ENCODE measurements around the gene PHLDA3. TPM values are rescaled to one million over a fixed set of nuclear protein-coding genes. Genes with fewer than 3 reads are reported as not detected.

The PHLDA3 gene
- total and polyA plus RNA-seq, 4 donors: 0.36 to 2.2 (median 1.0) TPM

DNA sequence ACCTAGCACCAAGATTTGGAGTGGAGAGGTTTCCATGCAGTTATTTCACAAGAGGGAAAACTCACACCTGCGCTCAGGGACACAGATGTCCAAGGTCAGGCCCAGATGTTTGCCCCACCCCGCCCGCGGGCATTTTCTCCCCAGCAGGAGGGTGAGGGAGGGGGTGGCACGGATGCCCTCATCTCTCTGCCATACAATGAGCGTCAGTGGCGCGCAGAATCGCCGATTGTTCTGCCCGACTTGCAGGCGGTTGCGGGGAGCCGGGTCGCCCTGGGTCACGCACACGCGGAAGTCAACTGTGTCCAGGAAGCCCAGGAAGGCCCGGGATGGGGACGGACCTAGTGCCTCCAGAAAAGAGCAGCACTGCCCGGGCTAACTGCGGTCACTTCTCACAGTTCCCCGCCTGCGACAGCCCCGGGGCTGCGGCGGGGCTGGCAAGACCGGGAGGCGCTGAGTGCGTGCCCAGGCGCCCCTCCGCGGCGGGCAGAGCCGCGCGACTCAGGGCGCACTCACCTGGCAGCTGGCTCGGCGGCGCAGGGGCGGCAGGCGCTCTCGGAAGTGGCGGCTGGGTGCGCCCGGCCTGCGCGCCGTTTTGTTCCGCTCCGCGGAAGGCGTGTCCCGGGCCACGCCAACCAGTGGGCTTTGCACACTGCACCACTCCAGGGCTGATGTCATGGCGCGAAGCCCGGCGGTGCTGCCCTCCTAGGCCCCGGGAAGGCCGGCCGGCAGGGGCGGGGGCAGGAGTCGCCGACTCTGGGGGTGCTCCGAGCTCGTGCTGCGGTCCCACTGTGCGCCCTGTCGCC, 37.8 kb upstream of the PHLDA3 start, which contains the start of gene CSRP1 (continued):
- TF ChIP-seq, protein P1, sequence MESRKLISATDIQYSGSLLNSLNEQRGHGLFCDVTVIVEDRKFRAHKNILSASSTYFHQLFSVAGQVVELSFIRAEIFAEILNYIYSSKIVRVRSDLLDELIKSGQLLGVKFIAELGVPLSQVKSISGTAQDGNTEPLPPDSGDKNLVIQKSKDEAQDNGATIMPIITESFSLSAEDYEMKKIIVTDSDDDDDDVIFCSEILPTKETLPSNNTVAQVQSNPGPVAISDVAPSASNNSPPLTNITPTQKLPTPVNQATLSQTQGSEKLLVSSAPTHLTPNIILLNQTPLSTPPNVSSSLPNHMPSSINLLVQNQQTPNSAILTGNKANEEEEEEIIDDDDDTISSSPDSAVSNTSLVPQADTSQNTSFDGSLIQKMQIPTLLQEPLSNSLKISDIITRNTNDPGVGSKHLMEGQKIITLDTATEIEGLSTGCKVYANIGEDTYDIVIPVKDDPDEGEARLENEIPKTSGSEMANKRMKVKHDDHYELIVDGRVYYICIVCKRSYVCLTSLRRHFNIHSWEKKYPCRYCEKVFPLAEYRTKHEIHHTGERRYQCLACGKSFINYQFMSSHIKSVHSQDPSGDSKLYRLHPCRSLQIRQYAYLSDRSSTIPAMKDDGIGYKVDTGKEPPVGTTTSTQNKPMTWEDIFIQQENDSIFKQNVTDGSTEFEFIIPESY (IDR thresholded peaks at IDR 0.05): no peak

DNA sequence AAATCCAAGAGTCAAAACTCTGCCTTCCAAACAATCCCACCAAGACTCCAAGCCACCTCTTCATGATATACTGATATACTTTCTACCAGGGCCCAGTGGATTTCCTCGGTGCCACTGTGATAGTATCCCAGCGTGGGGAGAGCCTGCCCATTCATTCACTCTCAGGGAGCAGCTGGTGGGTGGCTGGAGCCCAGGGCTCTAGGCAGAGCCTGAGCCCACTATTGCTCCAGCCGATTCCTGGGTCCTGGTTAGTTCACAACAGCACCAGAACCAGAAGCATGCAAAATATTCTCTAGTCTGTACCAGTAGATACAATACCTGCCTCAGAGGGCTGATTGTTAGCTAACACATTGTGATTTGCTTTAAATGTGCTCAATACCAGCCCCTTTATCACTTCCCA, 37.1 kb upstream of the PHLDA3 start:
- Histone ChIP-seq H3K36me3 (ENCODE audit: control insufficient read depth in 4 of 4, insufficient read depth in 3 of 4, low read depth in 1 of 4, low read length in 3 of 4) (no peaks in the 10 kb centered on the region), H3K27ac (ENCODE audit: low read depth in 1 of 2, low read length in 2 of 2) (peak overlapping the region; percentile 93 to 97), H3K9ac (ENCODE audit: low read depth in 1 of 2, low read length in 2 of 2) (peak overlapping the region; percentile 56 to 58), H3K9me3 (ENCODE audit: control insufficient read depth in 4 of 4, low read length in 3 of 4) (no peaks in the 10 kb centered on the region), H3K4me3 (ENCODE audit: low read depth in 1 of 3, low read length in 3 of 3) (peak overlapping the region; percentile 82 to 96 (median 87)), H3K27me3 (ENCODE audit: control insufficient read depth in 4 of 4, insufficient read depth in 4 of 4, low read length in 3 of 4) (no peaks in the 10 kb centered on the region), H3K4me1 (ENCODE audit: control insufficient read depth in 4 of 4, insufficient read depth in 4 of 4, low read length in 3 of 4) (peaks cover 26 to 65% (median 58%) of the 10 kb centered on the region in 4 donors)
- WGBS: 30% methylated on average over 3 of the region's 3 CpGs
- no peak for DNase-seq (ENCODE audit: low spot score)
- TF ChIP-seq, protein P1 (IDR thresholded peaks at IDR 0.05): no peak
- no peak for TF ChIP-seq RXRA (IDR thresholded peaks at IDR 0.05)
- no peak for TF ChIP-seq YY1 (IDR thresholded peaks at IDR 0.05)
- TF ChIP-seq, protein P2, sequence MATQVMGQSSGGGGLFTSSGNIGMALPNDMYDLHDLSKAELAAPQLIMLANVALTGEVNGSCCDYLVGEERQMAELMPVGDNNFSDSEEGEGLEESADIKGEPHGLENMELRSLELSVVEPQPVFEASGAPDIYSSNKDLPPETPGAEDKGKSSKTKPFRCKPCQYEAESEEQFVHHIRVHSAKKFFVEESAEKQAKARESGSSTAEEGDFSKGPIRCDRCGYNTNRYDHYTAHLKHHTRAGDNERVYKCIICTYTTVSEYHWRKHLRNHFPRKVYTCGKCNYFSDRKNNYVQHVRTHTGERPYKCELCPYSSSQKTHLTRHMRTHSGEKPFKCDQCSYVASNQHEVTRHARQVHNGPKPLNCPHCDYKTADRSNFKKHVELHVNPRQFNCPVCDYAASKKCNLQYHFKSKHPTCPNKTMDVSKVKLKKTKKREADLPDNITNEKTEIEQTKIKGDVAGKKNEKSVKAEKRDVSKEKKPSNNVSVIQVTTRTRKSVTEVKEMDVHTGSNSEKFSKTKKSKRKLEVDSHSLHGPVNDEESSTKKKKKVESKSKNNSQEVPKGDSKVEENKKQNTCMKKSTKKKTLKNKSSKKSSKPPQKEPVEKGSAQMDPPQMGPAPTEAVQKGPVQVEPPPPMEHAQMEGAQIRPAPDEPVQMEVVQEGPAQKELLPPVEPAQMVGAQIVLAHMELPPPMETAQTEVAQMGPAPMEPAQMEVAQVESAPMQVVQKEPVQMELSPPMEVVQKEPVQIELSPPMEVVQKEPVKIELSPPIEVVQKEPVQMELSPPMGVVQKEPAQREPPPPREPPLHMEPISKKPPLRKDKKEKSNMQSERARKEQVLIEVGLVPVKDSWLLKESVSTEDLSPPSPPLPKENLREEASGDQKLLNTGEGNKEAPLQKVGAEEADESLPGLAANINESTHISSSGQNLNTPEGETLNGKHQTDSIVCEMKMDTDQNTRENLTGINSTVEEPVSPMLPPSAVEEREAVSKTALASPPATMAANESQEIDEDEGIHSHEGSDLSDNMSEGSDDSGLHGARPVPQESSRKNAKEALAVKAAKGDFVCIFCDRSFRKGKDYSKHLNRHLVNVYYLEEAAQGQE (IDR thresholded peaks at IDR 0.05): no peak
- no peak for TF ChIP-seq EGR1 (IDR thresholded peaks at IDR 0.05; ENCODE audit: low read depth in 2 of 2)
- TF ChIP-seq SP1 (IDR thresholded peaks at IDR 0.05): no peak
- no peak for TF ChIP-seq FOXA2 (IDR thresholded peaks at IDR 0.05)
- TF ChIP-seq JUND (IDR thresholded peaks at IDR 0.05): no peak
- no peak for TF ChIP-seq GABPA (IDR thresholded peaks at IDR 0.05 in 1 of 2, conservative IDR thresholded peaks at IDR 0.05 in 1 of 2)
- TF ChIP-seq HNF4A (conservative IDR thresholded peaks at IDR 0.05): no peak
- TF ChIP-seq, protein P3, sequence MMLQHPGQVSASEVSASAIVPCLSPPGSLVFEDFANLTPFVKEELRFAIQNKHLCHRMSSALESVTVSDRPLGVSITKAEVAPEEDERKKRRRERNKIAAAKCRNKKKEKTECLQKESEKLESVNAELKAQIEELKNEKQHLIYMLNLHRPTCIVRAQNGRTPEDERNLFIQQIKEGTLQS (IDR thresholded peaks at IDR 0.05): no peak
- TF ChIP-seq, protein P4, sequence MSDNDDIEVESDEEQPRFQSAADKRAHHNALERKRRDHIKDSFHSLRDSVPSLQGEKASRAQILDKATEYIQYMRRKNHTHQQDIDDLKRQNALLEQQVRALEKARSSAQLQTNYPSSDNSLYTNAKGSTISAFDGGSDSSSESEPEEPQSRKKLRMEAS (IDR thresholded peaks at IDR 0.05): no peak
- no peak for TF ChIP-seq FOXA1 (IDR thresholded peaks at IDR 0.05)
- TF ChIP-seq HNF4G (IDR thresholded peaks at IDR 0.05): no peak
- TF ChIP-seq, protein P5, sequence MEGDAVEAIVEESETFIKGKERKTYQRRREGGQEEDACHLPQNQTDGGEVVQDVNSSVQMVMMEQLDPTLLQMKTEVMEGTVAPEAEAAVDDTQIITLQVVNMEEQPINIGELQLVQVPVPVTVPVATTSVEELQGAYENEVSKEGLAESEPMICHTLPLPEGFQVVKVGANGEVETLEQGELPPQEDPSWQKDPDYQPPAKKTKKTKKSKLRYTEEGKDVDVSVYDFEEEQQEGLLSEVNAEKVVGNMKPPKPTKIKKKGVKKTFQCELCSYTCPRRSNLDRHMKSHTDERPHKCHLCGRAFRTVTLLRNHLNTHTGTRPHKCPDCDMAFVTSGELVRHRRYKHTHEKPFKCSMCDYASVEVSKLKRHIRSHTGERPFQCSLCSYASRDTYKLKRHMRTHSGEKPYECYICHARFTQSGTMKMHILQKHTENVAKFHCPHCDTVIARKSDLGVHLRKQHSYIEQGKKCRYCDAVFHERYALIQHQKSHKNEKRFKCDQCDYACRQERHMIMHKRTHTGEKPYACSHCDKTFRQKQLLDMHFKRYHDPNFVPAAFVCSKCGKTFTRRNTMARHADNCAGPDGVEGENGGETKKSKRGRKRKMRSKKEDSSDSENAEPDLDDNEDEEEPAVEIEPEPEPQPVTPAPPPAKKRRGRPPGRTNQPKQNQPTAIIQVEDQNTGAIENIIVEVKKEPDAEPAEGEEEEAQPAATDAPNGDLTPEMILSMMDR (IDR thresholded peaks at IDR 0.05; ENCODE audit: low read depth, low read length, missing input control): no peak
- TF ChIP-seq NR2F2 (IDR thresholded peaks at IDR 0.05): no peak
- no peak for TF ChIP-seq RAD21 (IDR thresholded peaks at IDR 0.05)
- no peak for TF ChIP-seq TAF1 (conservative IDR thresholded peaks at IDR 0.05)
